ENCODE results near the gene PAPLN. TPM values are rescaled to one million over a fixed set of nuclear protein-coding genes. Genes with fewer than 3 reads are reported as not detected.

PAPLN gene
- total RNA-seq, 2 donors from 2014 or later: 9.4 to 19.4 TPM

GRCh38 chr14:73242357-73242901, 5.1 kb downstream of the PAPLN start:
- intact Hi-C loops (cut with DNase I): no loop called here
- peak; percentile 48 for DNase-seq (ENCODE audit: low spot score)

- DNase-seq (ENCODE audit: low spot score): peak; percentile 61
- intact Hi-C loops (cut with DNase I): no loop called here
Measured at GRCh38 chr14:73243341-73243740, 6.0 kb downstream of the PAPLN start.

- DNase-seq (ENCODE audit: low spot score): no peak
- intact Hi-C loops (cut with DNase I): no loop called here
Measured at GRCh38 chr14:73243748-73244147, 6.4 kb downstream of the PAPLN start.

- DNase-seq (ENCODE audit: low spot score): peak; percentile 67
- intact Hi-C loops (cut with DNase I): loop anchor here in 1 of 2 donors (1.0 kb wide), 1 partner anchor 45 kb away; no protein-coding TSS in a partner anchor
Measured at GRCh38 chr14:73244541-73245290, 7.4 kb downstream of the PAPLN start.

- intact Hi-C loops (cut with DNase I): loop anchor here in 1 of 2 donors (1.0 kb wide), 1 partner anchor 46 kb away; no protein-coding TSS in a partner anchor
Measured at GRCh38 chr14:73245480-73246325, 8.4 kb downstream of the PAPLN start.

GRCh38 chr14:73246387-73247150, 9.3 kb downstream of the PAPLN start:
- peak; percentile 45 for DNase-seq (ENCODE audit: low spot score)

More at GRCh38 chr14:73245480-73246325, 8.4 kb downstream of the PAPLN start:
- peak; percentile 87 for DNase-seq (ENCODE audit: low spot score)

GRCh38 chr14:73248108-73248868, 11.0 kb downstream of the PAPLN start:
- no peak for DNase-seq (ENCODE audit: low spot score)
- intact Hi-C loops (cut with DNase I): no loop called here

More at GRCh38 chr14:73246387-73247150, 9.3 kb downstream of the PAPLN start:
- intact Hi-C loops (cut with DNase I): no loop called here

GRCh38 chr14:73249108-73249507, 11.8 kb downstream of the PAPLN start:
- no peak for DNase-seq (ENCODE audit: low spot score)
- intact Hi-C loops (cut with DNase I): no loop called here

- intact Hi-C loops (cut with DNase I): no loop called here
- peak; percentile 54 for DNase-seq (ENCODE audit: low spot score)
Measured at GRCh38 chr14:73249564-73250316, 12.4 kb downstream of the PAPLN start.

- DNase-seq (ENCODE audit: low spot score): peak; percentile 58
- intact Hi-C loops (cut with DNase I): no loop called here
Measured at GRCh38 chr14:73250317-73250713, 13.0 kb downstream of the PAPLN start.

- peak; percentile 73 for DNase-seq (ENCODE audit: low spot score)
- intact Hi-C loops (cut with DNase I): no loop called here
Measured at GRCh38 chr14:73250781-73251500, 13.6 kb downstream of the PAPLN start.

GRCh38 chr14:73251516-73252215, 14.4 kb downstream of the PAPLN start:
- DNase-seq (ENCODE audit: low spot score): peak; percentile 79
- intact Hi-C loops (cut with DNase I): no loop called here

GRCh38 chr14:73252491-73253322, 15.4 kb downstream of the PAPLN start:
- DNase-seq (ENCODE audit: low spot score): peak; percentile 71
- intact Hi-C loops (cut with DNase I): no loop called here

- intact Hi-C loops (cut with DNase I): no loop called here
Measured at GRCh38 chr14:73253323-73253610, 16.0 kb downstream of the PAPLN start.

GRCh38 chr14:73253721-73254120, 16.4 kb downstream of the PAPLN start:
- peak; percentile 31 for DNase-seq (ENCODE audit: low spot score)
- intact Hi-C loops (cut with DNase I): no loop called here

More at GRCh38 chr14:73253323-73253610, 16.0 kb downstream of the PAPLN start:
- no peak for DNase-seq (ENCODE audit: low spot score)

All from posterior vena cava (tissue), 2 donors.